Loucy (cell line): ENCODE measurements around the gene C11orf65.

ENCODE experiments used
- EZH2phosphoT487 ChIP-seq: fragments of 200-600 bp; IDR thresholded peaks from 2 replicates; pipeline ENCODE4 v1.6.1; 2018; ENCODE audit warnings: antibody characterized with exemption, mild to moderate bottlenecking, moderate library complexity, borderline replicate concordance
- TF ChIP-seq, protein P1 (sequence below): fragments of 200-600 bp; sonication (generic); conservative IDR thresholded peaks from 2 replicates; pipeline ENCODE4 v1.5.1; 2014; ENCODE audit warnings: mild to moderate bottlenecking, antibody characterized with exemption, low read length

DNA sequence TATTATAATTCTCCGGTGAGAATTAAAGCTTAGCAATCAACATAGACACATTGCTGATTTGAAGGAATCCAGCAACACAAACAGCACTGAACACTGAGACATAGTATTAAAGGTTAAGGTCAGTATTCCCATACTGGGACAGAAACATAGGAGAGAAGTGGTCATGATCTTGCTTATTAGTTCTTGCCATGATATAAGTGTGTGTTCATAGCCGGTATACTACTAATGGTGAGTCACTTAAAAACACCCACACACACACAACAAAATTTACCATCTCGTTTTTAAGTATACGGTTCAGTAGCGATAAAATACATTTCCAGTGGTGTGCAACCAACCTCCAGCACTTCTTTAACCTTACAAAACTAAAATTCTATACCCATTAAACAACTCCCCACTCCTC, 96.3 kb downstream of the C11orf65 start:
- TF ChIP-seq, protein P1, sequence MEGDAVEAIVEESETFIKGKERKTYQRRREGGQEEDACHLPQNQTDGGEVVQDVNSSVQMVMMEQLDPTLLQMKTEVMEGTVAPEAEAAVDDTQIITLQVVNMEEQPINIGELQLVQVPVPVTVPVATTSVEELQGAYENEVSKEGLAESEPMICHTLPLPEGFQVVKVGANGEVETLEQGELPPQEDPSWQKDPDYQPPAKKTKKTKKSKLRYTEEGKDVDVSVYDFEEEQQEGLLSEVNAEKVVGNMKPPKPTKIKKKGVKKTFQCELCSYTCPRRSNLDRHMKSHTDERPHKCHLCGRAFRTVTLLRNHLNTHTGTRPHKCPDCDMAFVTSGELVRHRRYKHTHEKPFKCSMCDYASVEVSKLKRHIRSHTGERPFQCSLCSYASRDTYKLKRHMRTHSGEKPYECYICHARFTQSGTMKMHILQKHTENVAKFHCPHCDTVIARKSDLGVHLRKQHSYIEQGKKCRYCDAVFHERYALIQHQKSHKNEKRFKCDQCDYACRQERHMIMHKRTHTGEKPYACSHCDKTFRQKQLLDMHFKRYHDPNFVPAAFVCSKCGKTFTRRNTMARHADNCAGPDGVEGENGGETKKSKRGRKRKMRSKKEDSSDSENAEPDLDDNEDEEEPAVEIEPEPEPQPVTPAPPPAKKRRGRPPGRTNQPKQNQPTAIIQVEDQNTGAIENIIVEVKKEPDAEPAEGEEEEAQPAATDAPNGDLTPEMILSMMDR: no peak
- no peak for TF ChIP-seq EZH2phosphoT487
